HL-60/S4 (cell line): ENCODE data around the gene FLRT2.

Source experiments
- in situ Hi-C: fragments of 300-500 bp; cut with MboI; formaldehyde crosslinking; loops from 2 replicates; pipeline ENCODE4 v1.14.3; 2022; ENCODE audit warnings: low sequenced_read_pairs

FLRT2 gene

DNA sequence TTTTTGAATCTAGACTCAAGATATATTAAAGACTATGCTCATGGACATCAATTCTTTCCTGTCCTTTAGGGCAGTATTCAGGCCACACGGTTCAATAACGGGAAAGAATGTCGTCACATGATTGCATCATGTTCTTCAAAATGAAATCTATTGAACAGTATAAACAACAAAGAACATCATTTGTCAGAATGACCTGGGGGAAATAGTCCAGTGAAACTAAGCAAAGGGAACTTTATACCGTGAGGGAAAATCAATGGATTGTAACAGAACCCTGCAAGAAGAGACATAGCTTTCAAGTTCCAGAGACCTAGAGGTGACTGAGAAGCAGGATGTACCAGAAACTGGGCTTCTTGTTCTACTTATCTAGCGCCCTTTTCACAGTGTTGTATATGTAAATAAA, 32.7 kb downstream of the FLRT2 start:
- in situ Hi-C loops: no loop called here

- in situ Hi-C loops: no loop called here
Measured at GRCh38 chr14:85564841-85565527, 35.0 kb downstream of the FLRT2 start.

- in situ Hi-C loops: no loop called here
Measured at GRCh38 chr14:85565862-85566296, 35.9 kb downstream of the FLRT2 start.

DNA sequence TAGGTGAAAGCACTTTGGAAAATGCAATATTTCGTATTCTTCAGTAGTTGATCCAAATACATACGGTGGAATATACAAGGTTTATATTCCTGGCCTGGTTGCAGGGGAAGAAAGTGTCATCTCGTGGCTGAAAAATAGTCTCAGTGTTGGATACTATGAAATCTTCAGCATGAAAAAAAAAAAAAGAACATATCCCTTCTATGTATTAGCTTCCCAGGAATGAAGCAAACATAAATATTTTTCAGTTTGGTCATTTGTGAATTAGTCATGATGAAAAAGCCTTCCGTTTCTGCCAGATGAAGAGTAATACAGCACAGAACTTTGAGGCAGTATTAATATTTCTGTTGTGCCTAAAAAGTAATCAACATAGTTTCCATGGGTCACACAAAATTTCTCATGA, 36.7 kb downstream of the FLRT2 start:
- in situ Hi-C loops: no loop called here

GRCh38 chr14:85572011-85572410, 42.1 kb downstream of the FLRT2 start:
- in situ Hi-C loops: no loop called here

GRCh38 chr14:85572845-85573244, 42.9 kb downstream of the FLRT2 start:
- in situ Hi-C loops: no loop called here

GRCh38 chr14:85573406-85573805, 43.5 kb downstream of the FLRT2 start:
- in situ Hi-C loops: no loop called here

GRCh38 chr14:85574853-85575616, 45.1 kb downstream of the FLRT2 start:
- in situ Hi-C loops: no loop called here

DNA sequence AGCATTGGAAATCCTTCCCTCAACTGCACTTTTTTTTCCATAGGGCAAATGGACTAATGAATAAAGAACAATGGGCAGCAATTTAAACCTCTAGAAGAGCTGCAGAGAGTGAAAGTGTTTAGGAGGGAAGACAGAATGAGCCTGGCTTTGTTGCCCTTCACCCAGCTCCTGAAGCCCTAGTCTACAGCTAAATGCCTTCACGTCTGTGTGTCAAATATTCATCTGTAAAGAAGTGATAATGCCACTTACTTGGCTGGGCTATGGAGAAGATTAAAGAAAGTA, 45.6 kb downstream of the FLRT2 start:
- in situ Hi-C loops: no loop called here

DNA sequence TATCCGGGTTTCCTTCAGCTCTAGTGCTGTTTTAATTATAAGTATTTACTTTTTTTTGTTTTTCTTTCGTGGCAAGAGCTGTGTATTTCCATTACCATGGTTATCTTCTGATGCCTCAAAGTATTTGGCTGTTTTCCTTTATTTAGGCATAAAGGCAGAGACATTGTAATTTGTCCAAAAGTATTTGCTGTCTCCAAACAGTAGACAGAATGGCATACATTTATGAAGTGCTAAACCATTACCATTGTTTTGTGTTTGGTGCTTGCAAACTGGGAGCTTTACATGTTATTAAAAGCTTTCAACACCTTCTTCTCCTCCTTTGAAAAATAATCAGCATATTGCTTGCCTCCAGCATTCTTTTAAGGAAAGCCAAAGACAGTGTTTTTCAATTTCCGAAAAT, 46.3 kb downstream of the FLRT2 start:
- in situ Hi-C loops: no loop called here

GRCh38 chr14:85576848-85577542, 47.1 kb downstream of the FLRT2 start:
- in situ Hi-C loops: no loop called here

- in situ Hi-C loops: no loop called here
Measured at GRCh38 chr14:85577543-85578114, 47.7 kb downstream of the FLRT2 start.

GRCh38 chr14:85578357-85578756, 48.4 kb downstream of the FLRT2 start:
- in situ Hi-C loops: no loop called here

DNA sequence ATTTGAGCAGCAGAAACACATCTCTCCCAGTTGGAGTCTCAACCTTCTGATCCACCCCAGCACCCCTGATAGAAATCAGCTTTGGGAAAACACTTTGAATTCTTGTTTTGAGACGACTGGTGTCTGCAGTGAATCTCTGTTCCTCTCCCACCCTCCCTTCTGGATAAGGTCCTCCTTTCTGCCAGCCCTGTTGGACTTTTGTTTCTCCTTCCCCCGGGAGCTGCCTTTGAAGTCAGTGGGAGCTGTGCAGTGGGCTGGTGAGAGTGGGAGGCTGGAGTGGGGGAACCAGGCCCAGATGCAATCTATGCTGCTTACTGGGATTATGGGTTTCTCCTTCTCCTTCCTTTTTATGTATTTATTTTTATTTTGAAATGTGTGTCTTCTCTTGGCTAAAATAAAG, 49.0 kb downstream of the FLRT2 start:
- in situ Hi-C loops: no loop called here

GRCh38 chr14:85579942-85580341, 50.0 kb downstream of the FLRT2 start:
- in situ Hi-C loops: no loop called here

- in situ Hi-C loops: no loop called here
Measured at GRCh38 chr14:85580536-85581140, 50.7 kb downstream of the FLRT2 start.

GRCh38 chr14:85581691-85582090, 51.7 kb downstream of the FLRT2 start:
- in situ Hi-C loops: no loop called here

- in situ Hi-C loops: no loop called here
Measured at GRCh38 chr14:85583380-85583779, 53.4 kb downstream of the FLRT2 start.

DNA sequence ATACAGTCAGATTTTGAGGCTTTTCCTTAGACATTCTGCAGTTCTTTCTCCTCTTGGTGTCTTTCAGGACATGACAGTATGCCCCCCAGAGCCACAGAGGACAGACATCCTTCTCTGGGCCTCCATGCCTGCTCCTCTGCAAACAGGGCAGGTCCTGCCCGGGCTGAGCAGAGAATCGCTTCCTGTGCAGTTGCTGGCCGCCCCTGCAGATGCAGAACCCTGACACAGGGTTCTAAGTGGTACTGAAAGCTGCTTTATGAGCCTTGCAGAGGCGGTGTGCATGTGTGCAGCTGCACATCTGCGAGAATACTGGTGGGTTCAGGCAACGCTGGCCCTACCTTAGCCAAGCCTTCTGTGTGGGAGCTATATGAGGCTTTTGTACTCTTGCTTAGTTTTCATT, 54.5 kb downstream of the FLRT2 start:
- in situ Hi-C loops: no loop called here

DNA sequence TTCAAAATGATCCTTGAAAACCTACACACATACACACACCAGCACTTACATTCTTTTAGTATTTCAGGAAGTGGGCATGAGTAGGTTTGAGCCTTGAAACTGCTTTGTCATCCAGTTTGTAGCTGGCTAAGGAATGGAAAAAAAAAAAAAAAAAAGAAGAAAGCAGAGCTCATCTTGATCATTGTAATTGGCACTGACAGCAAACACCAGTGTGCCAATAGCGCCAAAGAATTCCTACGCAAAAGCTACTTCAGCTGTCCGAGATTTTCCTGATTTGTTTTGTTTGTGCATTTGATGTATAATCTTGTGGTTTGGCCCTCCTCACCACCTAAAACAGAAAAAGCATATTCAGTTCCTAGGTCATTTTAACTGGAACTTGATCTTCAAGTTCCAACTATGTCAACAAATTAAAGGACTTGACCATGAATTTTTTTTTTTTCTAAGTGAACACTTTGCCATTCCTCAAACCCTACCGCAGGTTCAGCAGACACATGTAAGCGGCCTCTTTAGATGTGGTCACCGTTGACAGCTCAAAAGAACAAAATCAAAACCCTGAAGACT, 57.3 kb downstream of the FLRT2 start:
- in situ Hi-C loops: no loop called here

DNA sequence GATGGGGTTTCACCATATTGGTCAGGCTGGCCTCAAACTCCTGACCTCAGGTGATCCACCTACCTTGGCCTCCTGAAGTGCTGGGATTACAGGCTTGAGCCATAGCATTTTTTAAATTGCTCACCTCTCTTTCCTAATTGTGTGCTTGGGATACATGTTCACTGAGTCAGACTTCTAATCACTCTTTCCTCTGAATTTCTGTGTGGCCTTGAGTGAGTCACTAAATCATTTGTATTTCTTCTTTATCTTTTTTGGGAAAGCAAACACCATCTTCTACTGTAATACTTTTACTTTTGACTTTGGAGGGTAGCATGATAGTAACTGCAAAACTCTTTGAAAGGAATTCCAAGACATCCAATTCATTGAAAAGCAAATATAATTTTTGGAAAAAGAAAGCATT, 60.8 kb downstream of the FLRT2 start:
- in situ Hi-C loops: no loop called here
